Fibroblast of pulmonary artery (primary cell): Measurements from ENCODE around the gene FCRL5.
A peak's percentile ranks its signal among the peaks of the same experiment; 100 is the strongest.

Source experiments
- DNase-seq: peaks from one replicate; pipeline ENCODE4 v3.0.0-alpha.2; 2010; ENCODE audit warnings: low read depth
- H3K4me3 ChIP-seq: replicated peaks from 2 replicates; pipeline ENCODE4 v1.5.1; 2011; ENCODE audit warnings: low read depth, mild to moderate bottlenecking, control low read depth, low read length, moderate library complexity
- TF ChIP-seq, protein P1 (sequence below): IDR thresholded peaks from 2 replicates; pipeline ENCODE4 v1.5.1; 2011; ENCODE audit warnings: mild to moderate bottlenecking, control low read depth, low read length, inconsistent platforms; ENCODE audit errors: missing control alignments

The FCRL5 gene

DNA sequence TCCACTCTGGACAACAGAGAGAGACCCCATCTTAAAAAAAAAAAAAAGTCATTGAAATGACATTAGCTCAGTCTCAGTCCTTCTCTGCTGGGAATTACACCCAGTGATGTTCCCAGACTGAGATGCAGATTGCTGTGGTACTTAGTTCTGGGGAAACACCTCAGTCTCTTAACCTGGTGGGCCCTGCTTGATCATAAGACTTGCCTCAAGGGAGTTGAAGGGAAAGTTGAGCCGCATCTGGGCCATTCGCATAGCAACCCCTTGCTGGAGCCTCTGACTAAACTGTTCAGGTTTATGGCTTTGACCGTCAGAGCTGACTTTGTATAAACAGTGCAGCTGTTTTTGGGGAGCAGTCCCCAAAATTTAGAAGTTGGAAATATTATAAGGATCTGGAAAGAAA, 32.2 kb upstream of the FCRL5 start:
- TF ChIP-seq, protein P1, sequence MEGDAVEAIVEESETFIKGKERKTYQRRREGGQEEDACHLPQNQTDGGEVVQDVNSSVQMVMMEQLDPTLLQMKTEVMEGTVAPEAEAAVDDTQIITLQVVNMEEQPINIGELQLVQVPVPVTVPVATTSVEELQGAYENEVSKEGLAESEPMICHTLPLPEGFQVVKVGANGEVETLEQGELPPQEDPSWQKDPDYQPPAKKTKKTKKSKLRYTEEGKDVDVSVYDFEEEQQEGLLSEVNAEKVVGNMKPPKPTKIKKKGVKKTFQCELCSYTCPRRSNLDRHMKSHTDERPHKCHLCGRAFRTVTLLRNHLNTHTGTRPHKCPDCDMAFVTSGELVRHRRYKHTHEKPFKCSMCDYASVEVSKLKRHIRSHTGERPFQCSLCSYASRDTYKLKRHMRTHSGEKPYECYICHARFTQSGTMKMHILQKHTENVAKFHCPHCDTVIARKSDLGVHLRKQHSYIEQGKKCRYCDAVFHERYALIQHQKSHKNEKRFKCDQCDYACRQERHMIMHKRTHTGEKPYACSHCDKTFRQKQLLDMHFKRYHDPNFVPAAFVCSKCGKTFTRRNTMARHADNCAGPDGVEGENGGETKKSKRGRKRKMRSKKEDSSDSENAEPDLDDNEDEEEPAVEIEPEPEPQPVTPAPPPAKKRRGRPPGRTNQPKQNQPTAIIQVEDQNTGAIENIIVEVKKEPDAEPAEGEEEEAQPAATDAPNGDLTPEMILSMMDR = no peak
- DNase-seq = no peak

DNA sequence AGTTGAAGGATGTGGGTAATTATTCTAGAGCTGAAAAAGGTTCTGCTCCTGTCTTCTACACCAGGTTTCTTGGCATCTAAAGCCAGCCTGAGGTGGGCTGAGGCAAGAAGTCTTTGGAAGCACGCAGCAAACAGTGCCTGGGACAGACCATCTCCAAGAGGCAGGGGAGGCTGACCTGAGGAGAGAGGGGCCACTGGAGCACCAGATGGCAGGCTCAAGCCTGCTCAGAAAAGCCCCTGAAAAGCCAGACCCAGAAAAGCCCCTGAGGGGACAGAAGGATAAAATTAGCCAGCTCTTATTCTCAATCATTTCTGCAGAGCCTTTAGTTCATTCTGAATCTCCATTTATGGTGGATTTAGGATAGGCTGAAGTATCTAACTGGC, 28.5 kb upstream of the FCRL5 start:
- DNase-seq = no peak
- TF ChIP-seq, protein P1 = no peak
- H3K4me3 ChIP-seq = no peak overlapping the region

More for the DNA sequence above, 32.2 kb upstream of the FCRL5 start:
- no peak overlapping the region for H3K4me3 ChIP-seq

DNA sequence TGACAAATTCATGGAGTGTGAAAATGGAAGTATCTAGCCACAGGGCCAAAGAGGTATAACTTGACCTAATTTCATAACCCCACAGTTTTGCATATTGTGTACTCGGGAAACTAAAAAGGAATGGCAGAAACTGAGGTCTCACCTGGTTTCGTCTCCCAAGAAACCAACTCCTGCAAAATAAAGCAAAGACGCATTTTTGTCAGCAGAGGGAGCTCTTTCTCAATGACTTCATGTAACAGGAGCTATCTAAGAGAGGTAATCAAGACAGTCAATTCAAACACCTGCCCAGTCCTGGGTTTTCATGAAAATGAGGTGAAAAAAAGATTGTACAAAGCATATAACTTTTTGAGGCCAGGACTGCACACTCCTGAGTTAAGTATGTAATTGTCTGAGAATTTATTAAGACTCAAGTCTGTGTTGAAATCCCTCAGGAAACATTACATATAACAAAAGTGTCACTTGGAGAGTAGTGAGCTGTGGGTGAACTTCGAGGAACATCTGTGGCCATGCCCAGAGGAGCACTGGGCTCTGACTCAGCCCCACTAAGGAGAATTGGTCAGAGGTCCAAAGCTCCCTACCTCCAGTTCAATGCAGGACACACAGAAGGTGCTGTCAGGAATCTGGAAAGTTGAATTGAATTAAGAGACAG, 28.0 kb upstream of the FCRL5 start:
- TF ChIP-seq, protein P1 = peak; percentile 72
- peak; percentile 70 for DNase-seq
- H3K4me3 ChIP-seq = no peak overlapping the region

DNA sequence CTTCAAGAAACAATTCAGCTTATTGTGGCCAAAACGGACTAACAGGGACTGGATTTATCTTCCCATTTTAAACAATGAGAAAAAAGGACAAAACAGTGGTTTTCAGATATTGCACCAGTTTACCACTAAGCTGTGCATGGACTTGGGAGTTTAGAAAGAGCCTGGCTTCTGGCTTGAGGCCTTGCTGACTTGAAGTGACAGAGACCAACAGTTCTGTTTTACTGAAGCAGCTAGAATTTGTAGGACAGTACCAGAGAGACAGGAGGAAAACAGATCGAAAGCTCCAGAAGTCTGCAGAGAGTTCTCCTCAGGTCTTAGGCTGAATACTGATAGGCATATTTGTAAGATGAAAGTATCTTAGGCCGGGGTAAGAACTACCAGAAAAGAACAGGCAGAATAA, 25.1 kb upstream of the FCRL5 start:
- TF ChIP-seq, protein P1 = no peak
- DNase-seq = no peak
- no peak overlapping the region for H3K4me3 ChIP-seq

DNA sequence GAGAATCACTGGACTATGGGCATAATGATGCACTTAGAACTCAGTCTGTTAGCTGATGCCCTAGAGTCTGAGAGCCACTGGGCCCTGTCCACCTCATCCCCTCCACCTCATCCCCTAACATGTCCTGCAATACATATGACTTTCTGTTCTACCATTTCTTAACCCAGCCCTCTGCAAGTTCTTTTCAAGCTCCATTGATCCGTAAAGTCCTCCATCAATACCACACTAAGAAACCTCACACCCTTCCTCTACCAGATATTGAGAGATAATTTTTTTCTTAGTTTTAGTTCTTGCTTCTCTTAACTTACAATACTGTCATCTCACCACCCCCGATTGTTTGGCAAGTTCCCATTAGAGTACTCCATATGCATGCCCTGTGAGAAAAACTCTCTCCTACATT, 23.4 kb upstream of the FCRL5 start:
- no peak overlapping the region for H3K4me3 ChIP-seq
- DNase-seq = no peak
- TF ChIP-seq, protein P1 = no peak

DNA sequence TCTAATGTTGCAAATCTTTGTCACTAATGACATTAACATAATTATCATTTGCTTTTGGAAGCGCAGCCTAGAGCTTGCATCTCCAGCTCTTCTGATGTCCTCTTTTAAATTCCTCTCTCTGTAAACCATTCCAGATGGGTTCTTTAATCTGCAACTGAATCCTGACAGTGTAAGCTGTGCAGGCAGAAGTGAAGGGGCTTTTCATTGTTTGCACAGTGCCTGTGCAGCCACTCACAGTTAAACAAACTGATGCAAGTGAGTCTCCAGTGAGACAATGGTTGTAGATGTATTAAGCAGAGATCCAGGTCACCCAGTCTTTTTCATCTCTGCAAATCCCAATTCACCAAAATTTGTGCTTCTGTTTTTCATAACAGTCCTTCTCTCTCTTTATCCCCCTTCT, 22.5 kb upstream of the FCRL5 start:
- TF ChIP-seq, protein P1 = no peak

DNA sequence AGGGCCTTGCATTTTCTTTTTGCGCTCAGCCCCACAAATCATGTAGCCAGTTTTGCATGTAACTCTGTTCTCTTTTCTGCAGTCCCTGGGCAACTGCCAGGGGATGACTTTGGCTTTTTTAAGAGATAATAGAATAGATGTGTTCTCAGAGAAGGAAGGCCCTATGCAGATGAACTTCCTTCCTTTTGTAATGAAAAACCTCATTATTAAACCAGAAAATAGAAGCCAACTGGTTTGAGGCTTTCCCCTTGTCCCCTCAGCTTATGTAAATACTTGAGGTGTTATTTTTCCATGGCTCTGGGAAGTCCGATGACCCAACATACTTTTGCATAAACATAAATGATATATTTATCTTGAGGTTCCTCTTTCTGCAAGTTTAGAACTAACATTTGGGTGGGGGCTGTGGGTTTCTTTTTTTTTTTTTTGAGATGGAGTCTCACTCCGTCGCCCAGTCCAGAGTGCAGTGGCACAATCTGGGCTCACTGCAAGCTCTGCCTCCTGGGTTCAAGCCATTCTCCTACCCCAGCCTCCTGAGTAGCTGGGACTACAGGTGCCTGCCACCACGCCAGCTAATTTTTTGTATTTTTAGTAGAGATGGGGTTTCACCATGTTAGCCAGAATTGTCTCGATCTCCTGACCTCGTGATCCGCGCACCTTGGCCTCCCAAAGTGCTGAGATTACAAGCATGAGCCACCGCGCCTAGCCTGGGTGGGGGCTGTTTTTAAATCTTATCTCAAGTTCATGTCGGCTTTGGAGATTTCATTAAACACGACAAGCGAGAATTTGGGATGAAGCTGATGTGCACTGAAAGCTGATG, 14.4 kb upstream of the FCRL5 start:
- no peak for DNase-seq
- H3K4me3 ChIP-seq = no peak overlapping the region
- TF ChIP-seq, protein P1 = no peak

More for the DNA sequence above, 22.5 kb upstream of the FCRL5 start:
- no peak for DNase-seq
- no peak overlapping the region for H3K4me3 ChIP-seq
